Right kidney (tissue), 9 donors: ENCODE data around the gene TGM2.

Experiments
- DNase-seq: peaks from one replicate; pipeline ENCODE4 v3.0.0-alpha.2; 2016
- long read RNA-seq, 8 donors: transcript quantifications; one replicate each; lab custom pipeline, GENCODE V29; 2026

Gene TGM2
- long read RNA-seq, donor 1, full-length matches to known transcripts = 4 of 10 reads
- long read RNA-seq, donor 1, partial matches to known transcripts = 6 of 10 reads
- long read RNA-seq, donor 1, other reads (novel, unspliced or antisense) = 0 of 10 reads
- long read RNA-seq, donor 2, full-length matches to known transcripts = 3 of 3 reads
- long read RNA-seq, donor 2, partial matches to known transcripts = 0 of 3 reads
- long read RNA-seq, donor 2, other reads (novel, unspliced or antisense) = 0 of 3 reads
- long read RNA-seq, donor 3, partial matches to known transcripts = 0 of 3 reads
- long read RNA-seq, donor 3, other reads (novel, unspliced or antisense) = 0 of 3 reads
- long read RNA-seq, donor 4, full-length matches to known transcripts = 8 of 14 reads
- long read RNA-seq, donor 4, partial matches to known transcripts = 6 of 14 reads
- long read RNA-seq, donor 4, other reads (novel, unspliced or antisense) = 0 of 14 reads
- long read RNA-seq, donor 5, full-length matches to known transcripts = 6 of 6 reads
- long read RNA-seq, donor 5, partial matches to known transcripts = 0 of 6 reads
- long read RNA-seq, donor 5, other reads (novel, unspliced or antisense) = 0 of 6 reads
- long read RNA-seq, donor 6, full-length matches to known transcripts = 2 of 2 reads
- long read RNA-seq, donor 6, partial matches to known transcripts = 0 of 2 reads
- long read RNA-seq, donor 6, other reads (novel, unspliced or antisense) = 0 of 2 reads
- long read RNA-seq, donor 7, full-length matches to known transcripts = 6 of 18 reads
- long read RNA-seq, donor 7, partial matches to known transcripts = 12 of 18 reads
- long read RNA-seq, donor 7, other reads (novel, unspliced or antisense) = 0 of 18 reads
- long read RNA-seq, donor 8, full-length matches to known transcripts = 4 of 4 reads
- long read RNA-seq, donor 8, partial matches to known transcripts = 0 of 4 reads
- long read RNA-seq, donor 8, other reads (novel, unspliced or antisense) = 0 of 4 reads

- DNase-seq = peak; percentile 72
Measured at GRCh38 chr20:38165089-38165965, at the start of gene TGM2. TGM2 (minus strand) TSS chr20:38165270; CDS start chr20:38165198, 72 bp downstream.

GRCh38 chr20:38214256-38215193 lies 49.5 kb upstream of the TGM2 start:
- DNase-seq = no peak

- no peak for DNase-seq
Measured at GRCh38 chr20:38213607-38213940, 48.5 kb upstream of the TGM2 start.

- no peak for DNase-seq
Measured at GRCh38 chr20:38212806-38213606, 47.9 kb upstream of the TGM2 start.

- no peak for DNase-seq
Measured at GRCh38 chr20:38211200-38212097, 46.4 kb upstream of the TGM2 start.

GRCh38 chr20:38210741-38211140 lies 45.7 kb upstream of the TGM2 start:
- no peak for DNase-seq

- no peak for DNase-seq
Measured at GRCh38 chr20:38209736-38210405, 44.8 kb upstream of the TGM2 start.

GRCh38 chr20:38209054-38209675 lies 44.1 kb upstream of the TGM2 start:
- DNase-seq = no peak

GRCh38 chr20:38208523-38208922 lies 43.5 kb upstream of the TGM2 start:
- no peak for DNase-seq

GRCh38 chr20:38208088-38208487 lies 43.0 kb upstream of the TGM2 start:
- no peak for DNase-seq

- DNase-seq = no peak
Measured at GRCh38 chr20:38207621-38208020, 42.6 kb upstream of the TGM2 start.

- no peak for DNase-seq
Measured at GRCh38 chr20:38205001-38205400, 39.9 kb upstream of the TGM2 start.

GRCh38 chr20:38203981-38204357 lies 38.9 kb upstream of the TGM2 start:
- DNase-seq = no peak

GRCh38 chr20:38203337-38203980 lies 38.4 kb upstream of the TGM2 start:
- DNase-seq = no peak

- DNase-seq = no peak
Measured at GRCh38 chr20:38202982-38203293, 37.9 kb upstream of the TGM2 start.

- DNase-seq = no peak
Measured at GRCh38 chr20:38202153-38202981, 37.3 kb upstream of the TGM2 start.

- no peak for DNase-seq
Measured at GRCh38 chr20:38201356-38201755, 36.3 kb upstream of the TGM2 start.
